ENCODE data around the gene HPSE2. TPM values are rescaled to one million over a fixed set of nuclear protein-coding genes. Genes with fewer than 3 reads are reported as not detected.

HPSE2 gene
- total and polyA plus RNA-seq, 2 experiments from 2014 or later: 0.10 to 0.24 TPM

DNA sequence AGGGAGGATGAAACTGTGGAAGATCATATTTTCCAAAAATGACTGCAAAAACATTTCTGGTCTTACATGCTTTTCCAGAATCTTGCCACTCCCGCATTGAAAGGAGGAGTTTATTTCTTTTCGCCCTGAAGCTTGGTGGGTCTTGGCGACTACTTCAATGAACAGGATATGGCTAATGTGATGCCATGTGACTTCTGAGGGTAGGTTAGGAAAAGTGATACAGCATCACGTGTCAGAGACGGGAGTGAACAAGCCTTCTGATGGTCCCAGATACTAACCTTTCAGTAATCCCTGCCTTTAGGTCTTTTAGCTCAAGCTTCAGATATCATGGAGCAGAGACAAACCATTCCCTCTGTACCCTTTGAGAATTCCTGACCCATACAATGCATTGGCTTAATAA is 596.7 kb downstream of the HPSE2 start (continued):
- TF ChIP-seq, protein P1, sequence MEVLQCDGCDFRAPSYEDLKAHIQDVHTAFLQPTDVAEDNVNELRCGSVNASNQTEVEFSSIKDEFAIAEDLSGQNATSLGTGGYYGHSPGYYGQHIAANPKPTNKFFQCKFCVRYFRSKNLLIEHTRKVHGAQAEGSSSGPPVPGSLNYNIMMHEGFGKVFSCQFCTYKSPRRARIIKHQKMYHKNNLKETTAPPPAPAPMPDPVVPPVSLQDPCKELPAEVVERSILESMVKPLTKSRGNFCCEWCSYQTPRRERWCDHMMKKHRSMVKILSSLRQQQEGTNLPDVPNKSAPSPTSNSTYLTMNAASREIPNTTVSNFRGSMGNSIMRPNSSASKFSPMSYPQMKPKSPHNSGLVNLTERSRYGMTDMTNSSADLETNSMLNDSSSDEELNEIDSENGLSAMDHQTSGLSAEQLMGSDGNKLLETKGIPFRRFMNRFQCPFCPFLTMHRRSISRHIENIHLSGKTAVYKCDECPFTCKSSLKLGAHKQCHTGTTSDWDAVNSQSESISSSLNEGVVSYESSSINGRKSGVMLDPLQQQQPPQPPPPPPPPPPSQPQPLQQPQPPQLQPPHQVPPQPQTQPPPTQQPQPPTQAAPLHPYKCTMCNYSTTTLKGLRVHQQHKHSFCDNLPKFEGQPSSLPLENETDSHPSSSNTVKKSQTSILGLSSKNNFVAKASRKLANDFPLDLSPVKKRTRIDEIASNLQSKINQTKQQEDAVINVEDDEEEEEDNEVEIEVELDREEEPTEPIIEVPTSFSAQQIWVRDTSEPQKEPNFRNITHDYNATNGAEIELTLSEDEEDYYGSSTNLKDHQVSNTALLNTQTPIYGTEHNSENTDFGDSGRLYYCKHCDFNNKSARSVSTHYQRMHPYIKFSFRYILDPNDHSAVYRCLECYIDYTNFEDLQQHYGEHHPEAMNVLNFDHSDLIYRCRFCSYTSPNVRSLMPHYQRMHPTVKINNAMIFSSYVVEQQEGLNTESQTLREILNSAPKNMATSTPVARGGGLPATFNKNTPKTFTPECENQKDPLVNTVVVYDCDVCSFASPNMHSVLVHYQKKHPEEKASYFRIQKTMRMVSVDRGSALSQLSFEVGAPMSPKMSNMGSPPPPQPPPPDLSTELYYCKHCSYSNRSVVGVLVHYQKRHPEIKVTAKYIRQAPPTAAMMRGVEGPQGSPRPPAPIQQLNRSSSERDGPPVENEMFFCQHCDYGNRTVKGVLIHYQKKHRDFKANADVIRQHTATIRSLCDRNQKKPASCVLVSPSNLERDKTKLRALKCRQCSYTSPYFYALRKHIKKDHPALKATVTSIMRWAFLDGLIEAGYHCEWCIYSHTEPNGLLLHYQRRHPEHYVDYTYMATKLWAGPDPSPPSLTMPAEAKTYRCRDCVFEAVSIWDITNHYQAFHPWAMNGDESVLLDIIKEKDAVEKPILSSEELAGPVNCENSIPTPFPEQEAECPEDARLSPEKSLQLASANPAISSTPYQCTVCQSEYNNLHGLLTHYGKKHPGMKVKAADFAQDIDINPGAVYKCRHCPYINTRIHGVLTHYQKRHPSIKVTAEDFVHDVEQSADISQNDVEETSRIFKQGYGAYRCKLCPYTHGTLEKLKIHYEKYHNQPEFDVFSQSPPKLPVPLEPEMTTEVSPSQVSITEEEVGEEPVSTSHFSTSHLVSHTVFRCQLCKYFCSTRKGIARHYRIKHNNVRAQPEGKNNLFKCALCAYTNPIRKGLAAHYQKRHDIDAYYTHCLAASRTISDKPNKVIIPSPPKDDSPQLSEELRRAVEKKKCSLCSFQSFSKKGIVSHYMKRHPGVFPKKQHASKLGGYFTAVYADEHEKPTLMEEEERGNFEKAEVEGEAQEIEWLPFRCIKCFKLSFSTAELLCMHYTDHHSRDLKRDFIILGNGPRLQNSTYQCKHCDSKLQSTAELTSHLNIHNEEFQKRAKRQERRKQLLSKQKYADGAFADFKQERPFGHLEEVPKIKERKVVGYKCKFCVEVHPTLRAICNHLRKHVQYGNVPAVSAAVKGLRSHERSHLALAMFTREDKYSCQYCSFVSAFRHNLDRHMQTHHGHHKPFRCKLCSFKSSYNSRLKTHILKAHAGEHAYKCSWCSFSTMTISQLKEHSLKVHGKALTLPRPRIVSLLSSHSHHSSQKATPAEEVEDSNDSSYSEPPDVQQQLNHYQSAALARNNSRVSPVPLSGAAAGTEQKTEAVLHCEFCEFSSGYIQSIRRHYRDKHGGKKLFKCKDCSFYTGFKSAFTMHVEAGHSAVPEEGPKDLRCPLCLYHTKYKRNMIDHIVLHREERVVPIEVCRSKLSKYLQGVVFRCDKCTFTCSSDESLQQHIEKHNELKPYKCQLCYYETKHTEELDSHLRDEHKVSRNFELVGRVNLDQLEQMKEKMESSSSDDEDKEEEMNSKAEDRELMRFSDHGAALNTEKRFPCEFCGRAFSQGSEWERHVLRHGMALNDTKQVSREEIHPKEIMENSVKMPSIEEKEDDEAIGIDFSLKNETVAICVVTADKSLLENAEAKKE (CRISPR knock-in tag; IDR thresholded peaks at IDR 0.05): no peak
- no peak for TF ChIP-seq POLR2AphosphoS5 (IDR thresholded peaks at IDR 0.05; ENCODE audit: low read depth)
- TF ChIP-seq, protein P2, sequence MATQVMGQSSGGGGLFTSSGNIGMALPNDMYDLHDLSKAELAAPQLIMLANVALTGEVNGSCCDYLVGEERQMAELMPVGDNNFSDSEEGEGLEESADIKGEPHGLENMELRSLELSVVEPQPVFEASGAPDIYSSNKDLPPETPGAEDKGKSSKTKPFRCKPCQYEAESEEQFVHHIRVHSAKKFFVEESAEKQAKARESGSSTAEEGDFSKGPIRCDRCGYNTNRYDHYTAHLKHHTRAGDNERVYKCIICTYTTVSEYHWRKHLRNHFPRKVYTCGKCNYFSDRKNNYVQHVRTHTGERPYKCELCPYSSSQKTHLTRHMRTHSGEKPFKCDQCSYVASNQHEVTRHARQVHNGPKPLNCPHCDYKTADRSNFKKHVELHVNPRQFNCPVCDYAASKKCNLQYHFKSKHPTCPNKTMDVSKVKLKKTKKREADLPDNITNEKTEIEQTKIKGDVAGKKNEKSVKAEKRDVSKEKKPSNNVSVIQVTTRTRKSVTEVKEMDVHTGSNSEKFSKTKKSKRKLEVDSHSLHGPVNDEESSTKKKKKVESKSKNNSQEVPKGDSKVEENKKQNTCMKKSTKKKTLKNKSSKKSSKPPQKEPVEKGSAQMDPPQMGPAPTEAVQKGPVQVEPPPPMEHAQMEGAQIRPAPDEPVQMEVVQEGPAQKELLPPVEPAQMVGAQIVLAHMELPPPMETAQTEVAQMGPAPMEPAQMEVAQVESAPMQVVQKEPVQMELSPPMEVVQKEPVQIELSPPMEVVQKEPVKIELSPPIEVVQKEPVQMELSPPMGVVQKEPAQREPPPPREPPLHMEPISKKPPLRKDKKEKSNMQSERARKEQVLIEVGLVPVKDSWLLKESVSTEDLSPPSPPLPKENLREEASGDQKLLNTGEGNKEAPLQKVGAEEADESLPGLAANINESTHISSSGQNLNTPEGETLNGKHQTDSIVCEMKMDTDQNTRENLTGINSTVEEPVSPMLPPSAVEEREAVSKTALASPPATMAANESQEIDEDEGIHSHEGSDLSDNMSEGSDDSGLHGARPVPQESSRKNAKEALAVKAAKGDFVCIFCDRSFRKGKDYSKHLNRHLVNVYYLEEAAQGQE (IDR thresholded peaks at IDR 0.05; ENCODE audit: unreplicated experiment): no peak
- TF ChIP-seq ZNF331 (CRISPR knock-in tag; IDR thresholded peaks at IDR 0.05; ENCODE audit: low read depth): no peak
- no peak for TF ChIP-seq EZH2phosphoT487 (IDR thresholded peaks at IDR 0.05; ENCODE audit: unreplicated experiment)
- no peak for TF ChIP-seq ZNF114 (CRISPR knock-in tag; IDR thresholded peaks at IDR 0.05)
- TF ChIP-seq NANOG (IDR thresholded peaks at IDR 0.05; ENCODE audit: borderline replicate concordance): no peak
- no peak for TF ChIP-seq JUNB (IDR thresholded peaks at IDR 0.05; ENCODE audit: unreplicated experiment)

Measured in GM23338 (cell line).